ENCODE results near the gene TXNIP.

Gene TXNIP

GRCh38 chr1:146010126-146010738 lies 13.9 kb upstream of the TXNIP start:
- DNase-seq (ENCODE audit: low read depth), result no peak

DNA sequence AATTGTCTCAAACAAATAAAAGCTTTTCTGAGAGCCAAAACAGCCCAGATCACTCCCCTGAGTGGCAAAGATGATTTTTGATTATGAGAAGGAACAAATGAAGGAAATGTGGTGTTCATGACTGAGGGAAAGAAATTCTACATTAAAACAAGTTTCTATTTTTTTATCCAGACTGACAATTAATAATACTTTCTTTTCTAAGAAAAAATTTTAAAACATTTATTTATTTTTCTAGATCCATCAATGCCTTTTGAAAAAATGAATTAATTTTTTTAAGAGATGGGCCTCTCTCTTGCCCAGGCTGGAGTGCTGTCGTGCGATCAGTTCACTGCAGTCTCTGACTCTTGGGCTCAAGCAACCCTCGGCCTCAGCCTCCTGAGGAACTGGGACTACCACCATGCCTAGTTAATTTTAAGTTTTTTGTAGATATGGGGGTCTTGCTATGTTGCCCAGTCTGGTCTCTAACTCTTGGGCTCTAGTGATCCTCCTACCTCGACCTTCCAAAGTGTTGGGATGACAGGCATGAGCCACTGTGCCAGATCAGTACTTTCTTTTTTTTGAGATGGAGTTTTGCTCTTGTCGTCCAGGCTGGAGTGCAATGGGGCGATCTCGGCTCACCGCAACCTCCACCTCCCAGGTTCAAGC lies 11.2 kb upstream of the TXNIP start:
- DNase-seq (ENCODE audit: low read depth), result no peak

DNA sequence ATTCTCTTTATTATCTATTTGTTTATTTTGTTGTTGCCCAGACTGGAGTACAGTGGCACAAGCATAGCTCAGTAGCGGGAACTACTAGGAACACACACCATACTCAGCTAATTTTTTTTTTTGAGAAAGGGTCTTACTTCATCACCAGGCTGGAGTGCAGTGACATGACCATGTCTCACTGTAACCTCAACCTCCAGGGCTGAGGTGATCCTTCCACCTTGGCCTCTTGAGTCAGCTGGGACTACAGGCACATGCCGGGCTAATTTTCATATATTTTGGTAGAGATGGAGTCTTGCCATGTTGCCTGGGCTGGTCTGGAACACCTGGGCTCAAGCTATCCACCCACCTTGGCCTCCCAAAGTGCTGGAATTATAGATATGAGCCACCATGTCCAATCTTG lies 5.3 kb upstream of the TXNIP start:
- DNase-seq (ENCODE audit: low read depth), result no peak

DNA sequence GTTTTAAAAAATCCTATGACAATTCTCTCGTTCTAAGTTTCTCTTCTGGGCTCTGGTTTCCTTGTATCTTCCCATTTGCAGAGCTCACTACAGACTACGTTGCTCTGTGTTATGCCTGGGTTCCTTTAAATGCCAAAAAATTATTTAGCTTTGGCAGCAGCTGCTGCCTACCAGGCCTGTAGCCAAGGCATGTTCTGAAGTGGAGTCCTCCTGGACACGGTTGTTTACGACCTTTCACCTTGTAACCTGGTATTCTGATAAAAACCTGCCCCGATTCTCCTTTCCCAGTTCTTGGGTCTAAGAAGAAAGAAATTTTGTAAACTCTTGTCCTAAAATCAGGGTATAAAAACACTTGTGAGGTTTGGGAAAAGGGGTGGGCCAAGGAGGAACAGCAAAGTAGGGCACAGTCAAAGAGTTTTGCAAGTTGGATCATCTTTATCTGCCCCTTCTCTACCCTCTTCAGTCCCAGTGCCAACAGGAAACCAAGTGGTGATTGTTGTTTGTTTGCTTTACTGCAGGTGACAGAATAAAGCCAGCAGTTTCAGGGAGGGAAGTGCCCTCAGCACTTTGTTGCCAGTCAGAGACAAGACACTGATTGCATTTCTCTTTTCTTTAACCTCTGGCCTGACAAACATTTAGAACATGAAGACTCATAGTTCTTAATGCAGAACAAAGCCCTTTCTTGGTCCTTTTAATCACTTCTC lies 3.1 kb upstream of the TXNIP start:
- no peak for DNase-seq (ENCODE audit: low read depth)

DNA sequence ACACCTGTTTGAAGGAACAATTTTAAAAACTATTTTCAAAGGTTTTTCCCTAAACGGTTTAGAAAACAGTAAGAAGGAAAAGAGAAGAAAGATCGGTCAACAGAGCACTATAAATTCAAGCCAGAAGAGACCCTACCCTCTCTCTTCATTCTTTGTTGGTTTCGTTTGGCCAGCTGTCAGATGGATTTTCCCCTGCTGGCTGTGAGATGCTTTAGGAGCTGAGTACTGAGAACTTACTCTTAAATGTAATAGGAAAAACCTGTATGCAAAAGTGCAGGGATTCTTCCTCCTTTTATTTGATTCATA lies 1.3 kb upstream of the TXNIP start:
- DNase-seq (ENCODE audit: low read depth), result no peak

- DNase-seq (ENCODE audit: low read depth), result no peak
Observed at GRCh38 chr1:145997016-145997717, 788 bp upstream of the TXNIP start.

GRCh38 chr1:145995964-145996432 lies 381 bp downstream of the TXNIP start:
- DNase-seq (ENCODE audit: low read depth), result no peak

DNA sequence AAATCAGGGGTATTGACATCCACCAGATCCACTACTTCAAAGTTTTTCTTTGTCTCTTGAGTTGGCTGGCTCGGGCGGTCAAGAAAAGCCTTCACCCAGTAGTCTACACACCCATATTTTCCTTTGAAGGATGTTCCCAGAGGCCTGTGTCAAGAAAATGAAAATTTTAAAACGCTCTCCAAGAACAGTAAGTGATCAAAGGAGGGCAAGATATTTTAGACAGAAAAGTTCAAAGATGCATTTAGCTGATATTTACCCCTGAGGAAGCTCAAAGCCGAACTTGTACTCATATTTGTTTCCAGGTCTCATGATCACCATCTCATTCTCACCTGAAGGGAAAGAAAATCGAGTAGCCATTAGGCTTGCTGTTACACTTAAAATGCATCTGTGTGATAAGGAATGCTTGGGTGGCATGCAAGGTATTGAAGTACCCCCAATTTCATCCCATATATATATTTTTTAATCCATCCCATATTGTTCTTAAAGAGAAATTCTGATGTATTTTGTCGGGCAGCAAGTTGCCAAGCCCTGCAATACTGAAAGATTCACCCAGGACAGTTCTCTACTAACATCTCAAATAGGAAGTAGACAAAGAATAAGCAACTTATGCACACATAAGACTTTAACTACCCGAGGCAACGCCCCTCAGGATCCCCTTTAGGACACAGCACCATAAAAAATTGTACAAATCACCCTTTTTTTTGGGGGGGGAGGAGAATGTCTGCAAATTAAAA lies 1.1 kb downstream of the TXNIP start:
- no peak for DNase-seq (ENCODE audit: low read depth)

GRCh38 chr1:145994391-145995120 lies 1.8 kb downstream of the TXNIP start:
- DNase-seq (ENCODE audit: low read depth), result peak; percentile 45

DNA sequence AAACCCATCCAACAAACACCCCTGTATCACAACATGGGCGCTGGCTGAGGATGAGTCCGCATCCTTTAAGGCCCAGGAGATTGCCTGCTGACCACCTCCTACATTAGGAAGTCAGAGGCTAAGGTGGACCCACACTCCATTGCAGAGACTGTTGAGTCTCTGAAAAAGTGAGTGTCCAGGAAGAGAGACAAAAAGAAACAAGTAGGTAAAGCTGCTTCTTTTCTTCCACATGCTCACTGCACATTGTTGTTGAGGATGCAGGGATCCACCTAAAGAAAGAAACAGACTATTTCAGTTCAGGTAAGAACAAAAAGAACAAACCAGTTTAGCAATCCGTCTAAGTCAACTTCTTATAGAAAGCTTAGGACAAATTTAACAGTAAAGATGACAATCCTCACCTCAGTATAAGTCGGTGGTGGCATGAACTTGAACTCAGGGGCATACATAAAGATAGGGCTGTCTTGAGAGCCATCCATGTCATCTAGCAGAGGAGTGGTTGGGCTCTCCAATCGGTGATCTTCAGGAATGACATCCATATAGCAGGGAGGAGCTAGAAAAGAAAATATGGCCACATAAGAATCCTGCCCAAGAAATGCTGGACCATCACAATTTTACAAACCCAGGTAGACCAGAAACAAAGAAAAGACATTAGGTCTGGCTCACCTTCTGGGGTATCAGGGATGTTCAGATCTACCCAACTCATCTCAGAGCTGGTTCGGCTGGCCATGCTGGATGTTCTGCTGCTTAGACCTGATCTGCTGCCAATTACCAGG lies 2.6 kb downstream of the TXNIP start:
- DNase-seq (ENCODE audit: low read depth), result no peak

DNA sequence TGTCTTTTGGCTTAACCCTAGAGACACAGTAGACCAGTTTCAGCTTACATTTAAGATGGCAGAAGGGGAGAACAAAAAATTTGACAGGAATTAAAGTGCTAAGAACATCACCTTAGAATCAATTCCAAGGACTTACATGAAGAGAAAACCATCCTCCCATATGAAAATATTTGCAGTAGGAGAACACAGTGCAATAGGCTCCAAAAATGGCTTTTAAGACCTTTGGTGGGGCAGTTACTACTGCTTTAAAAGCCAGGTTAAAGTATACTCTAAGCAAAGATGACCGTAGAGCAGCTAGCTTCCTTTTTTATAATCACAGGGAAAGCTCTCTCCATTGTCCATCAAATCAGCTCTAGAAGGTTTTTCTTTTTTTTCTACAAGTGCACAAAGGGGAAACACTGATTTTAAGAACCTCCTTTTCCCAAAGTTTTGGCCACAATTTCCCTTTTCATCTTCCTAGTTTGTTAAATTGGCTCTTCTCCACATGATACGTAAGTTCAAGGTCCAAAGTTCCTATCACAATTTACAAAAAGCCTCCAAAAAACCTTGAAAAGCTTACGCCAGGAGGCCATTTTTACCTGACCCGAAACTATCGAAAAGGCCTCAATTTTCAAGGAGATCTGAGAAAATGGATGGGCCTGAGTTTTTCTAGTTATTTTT lies 3.3 kb downstream of the TXNIP start:
- no peak for DNase-seq (ENCODE audit: low read depth)

GRCh38 chr1:145992502-145992936 lies 3.9 kb downstream of the TXNIP start:
- no peak for DNase-seq (ENCODE audit: low read depth)

- DNase-seq (ENCODE audit: low read depth), result no peak
Observed at GRCh38 chr1:145991735-145992412, 4.5 kb downstream of the TXNIP start.

DNA sequence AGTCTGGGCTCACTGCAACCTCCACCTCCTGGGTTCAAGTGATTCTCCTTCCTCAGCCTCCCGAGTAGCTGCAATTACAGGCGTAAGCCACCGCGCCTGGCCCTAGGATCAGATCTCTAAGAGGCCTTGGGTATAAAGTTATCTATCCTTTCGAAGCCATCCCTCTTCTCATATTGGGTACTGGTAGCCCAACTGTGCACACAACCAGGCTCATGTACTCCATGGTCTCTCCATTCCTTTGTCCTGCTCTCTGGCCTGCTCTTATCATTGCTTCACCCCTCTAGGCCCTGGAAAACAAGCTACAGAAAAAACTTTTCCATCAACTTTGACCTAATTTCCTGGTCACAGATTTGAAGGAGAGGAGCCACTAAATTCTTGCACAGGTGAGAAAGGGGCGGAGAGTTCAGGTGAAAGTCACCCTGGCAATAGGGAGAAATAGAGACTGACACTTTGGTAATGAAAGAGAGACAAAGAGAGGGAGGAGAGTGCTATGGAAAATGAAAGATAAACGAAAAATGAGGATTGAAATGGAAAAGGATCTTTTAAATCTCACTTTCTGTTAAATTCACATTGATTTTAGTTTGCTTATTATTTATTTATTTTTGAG lies 6.0 kb downstream of the TXNIP start:
- DNase-seq (ENCODE audit: low read depth), result no peak

- DNase-seq (ENCODE audit: low read depth), result no peak
Observed at GRCh38 chr1:145988773-145989172, 7.6 kb downstream of the TXNIP start.

DNA sequence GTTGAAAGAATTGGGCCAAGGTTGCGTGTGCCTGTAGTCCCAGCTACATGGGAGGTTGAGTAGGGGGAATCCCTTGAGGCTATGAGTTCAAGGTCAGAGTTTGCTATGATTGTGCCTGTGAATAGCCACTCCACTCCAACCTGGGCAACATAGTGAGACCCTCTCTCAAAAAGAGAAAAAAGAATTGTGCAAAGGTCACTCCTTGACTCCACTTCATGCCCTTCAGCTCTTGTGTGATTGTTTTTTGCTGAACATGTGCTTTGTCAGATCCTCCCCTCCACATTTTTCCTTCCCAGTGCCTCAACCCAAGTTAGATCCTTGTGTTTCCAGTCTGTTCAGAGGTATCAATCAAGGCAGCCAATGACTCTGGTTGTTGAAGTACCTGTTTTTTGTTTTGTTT lies 8.5 kb downstream of the TXNIP start:
- DNase-seq (ENCODE audit: low read depth), result no peak

DNA sequence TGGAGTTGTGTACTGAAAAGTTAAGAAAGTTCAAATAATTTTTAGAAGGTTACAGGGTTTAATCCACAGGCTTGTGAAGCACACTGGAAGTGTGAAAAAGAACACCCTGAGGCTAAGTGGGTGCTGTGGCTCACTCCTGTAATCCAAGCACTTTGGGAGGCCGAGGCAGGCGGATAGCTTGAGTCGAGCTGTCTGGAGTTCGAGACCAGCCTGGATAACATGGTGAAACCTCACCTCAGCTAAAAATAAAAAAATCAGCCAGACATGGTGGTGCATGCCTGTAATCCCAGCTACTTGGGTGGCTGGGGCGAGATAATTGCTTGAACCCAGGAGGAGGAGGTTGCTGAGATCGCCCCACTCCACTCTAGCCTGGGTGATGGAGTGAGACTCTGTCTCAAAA lies 9.8 kb downstream of the TXNIP start:
- DNase-seq (ENCODE audit: low read depth), result no peak

DNA sequence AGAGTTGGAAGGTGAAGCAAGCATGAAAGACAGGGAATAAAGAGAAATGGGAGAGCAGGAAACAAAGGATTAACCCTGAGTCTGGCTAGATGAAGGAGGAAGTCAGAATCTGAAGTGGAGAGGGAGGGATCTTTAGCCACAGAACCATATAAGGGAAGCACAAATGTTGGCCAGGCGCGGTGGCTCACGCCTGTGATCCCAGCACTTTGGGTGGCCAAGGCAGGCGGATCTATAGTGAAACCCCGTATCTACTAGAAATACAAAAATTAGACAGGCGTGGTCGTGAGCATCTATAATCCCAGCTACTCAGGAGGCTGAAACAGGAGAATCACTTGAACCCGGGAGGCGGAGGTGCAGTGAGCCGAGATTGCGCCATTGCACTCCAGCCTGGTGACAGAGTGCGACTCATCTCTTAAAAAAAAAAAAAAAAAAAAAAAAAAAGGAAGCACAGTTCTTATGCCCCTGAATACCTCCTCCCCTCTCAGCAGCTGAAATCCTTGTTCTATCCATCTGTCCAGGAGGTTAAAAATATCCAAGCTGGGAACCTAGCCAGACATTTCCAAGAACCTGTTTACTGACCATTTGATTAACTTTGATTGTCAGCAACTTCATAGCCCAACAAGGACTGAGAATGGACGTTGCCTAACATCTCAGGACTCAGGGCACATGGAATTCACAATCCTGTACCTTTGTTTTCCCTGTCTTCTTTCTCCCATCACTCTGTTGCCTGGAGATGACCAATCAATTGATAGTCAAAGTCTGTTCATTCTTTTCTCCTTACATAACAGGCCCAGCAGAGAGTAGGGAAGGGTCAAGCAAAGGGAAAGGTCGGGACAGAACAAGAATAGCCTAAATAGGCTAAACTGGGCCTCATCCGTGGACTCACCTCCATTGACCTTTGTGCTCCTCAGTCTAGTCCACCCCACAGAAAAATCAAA lies 10.6 kb downstream of the TXNIP start:
- no peak for DNase-seq (ENCODE audit: low read depth)
